ENCODE results near the gene DNAH17. TPM values are rescaled to one million over a fixed set of nuclear protein-coding genes. Genes with fewer than 3 reads are reported as not detected.

DNAH17 gene
- total RNA-seq, 1 experiment from 2014 or later, result 0.23 TPM

DNA sequence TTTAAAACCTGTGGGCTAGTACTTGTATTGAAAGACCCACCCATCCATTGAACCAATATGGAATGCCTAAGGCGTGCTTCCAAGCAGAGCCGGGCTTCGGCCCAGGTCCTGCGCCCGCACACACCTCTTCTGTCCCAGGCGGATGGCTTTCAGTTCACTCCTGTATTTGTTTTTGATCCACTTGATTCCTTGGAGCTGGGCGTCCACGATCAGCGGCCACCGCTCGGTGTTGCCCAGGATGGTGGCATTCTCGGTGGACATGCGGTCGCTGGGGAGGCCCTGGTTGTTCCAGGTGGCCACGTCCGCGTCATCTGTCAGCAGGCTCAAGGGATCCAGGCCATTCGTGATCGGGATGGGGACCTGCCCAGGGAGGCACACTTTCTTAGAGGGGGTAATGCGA lies 122.8 kb downstream of the DNAH17 start:
- no peak overlapping the region for H3K4me3 ChIP-seq (ENCODE audit: low read depth, low read length)
- intact Hi-C loops (cut with micrococcal nuclease; ENCODE audit: unreplicated experiment), result no loop called here
- Mint-ChIP-seq H3K4me1 (ENCODE audit: low read depth, unreplicated experiment) (no peaks in the 10 kb centered on the region), H3K36me3 (ENCODE audit: insufficient read depth, unreplicated experiment) (no peaks in the 10 kb centered on the region), H3K27ac (ENCODE audit: unreplicated experiment) (no peak overlapping the region), H3K27me3 (ENCODE audit: insufficient read depth, unreplicated experiment) (no peaks in the 10 kb centered on the region), H3K9me3 (ENCODE audit: unreplicated experiment) (no peaks in the 10 kb centered on the region), H3K4me3 (ENCODE audit: unreplicated experiment) (no peak overlapping the region)
- ChIA-PET CTCF (interaction anchor here (1.6 kb wide), 1 partner anchor 33 kb away, joined by 3 read pairs; no protein-coding TSS in a partner anchor), POLR2A (no interaction called here)
- no peaks in the 10 kb centered on the region for H3K9me3 ChIP-seq
- no peaks in the 10 kb centered on the region for H3K4me1 ChIP-seq
- no peaks in the 10 kb centered on the region for H3K36me3 ChIP-seq (ENCODE audit: control insufficient read depth, insufficient read depth, low read length)
- TF ChIP-seq, protein P1, sequence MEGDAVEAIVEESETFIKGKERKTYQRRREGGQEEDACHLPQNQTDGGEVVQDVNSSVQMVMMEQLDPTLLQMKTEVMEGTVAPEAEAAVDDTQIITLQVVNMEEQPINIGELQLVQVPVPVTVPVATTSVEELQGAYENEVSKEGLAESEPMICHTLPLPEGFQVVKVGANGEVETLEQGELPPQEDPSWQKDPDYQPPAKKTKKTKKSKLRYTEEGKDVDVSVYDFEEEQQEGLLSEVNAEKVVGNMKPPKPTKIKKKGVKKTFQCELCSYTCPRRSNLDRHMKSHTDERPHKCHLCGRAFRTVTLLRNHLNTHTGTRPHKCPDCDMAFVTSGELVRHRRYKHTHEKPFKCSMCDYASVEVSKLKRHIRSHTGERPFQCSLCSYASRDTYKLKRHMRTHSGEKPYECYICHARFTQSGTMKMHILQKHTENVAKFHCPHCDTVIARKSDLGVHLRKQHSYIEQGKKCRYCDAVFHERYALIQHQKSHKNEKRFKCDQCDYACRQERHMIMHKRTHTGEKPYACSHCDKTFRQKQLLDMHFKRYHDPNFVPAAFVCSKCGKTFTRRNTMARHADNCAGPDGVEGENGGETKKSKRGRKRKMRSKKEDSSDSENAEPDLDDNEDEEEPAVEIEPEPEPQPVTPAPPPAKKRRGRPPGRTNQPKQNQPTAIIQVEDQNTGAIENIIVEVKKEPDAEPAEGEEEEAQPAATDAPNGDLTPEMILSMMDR (IDR thresholded peaks at IDR 0.05; ENCODE audit: insufficient read depth in 1 of 2, low read depth in 1 of 2, low read length in 1 of 2, severe bottlenecking in 1 of 2, unreplicated experiment in 1 of 2), result no peak
- H3K27me3 ChIP-seq (replicated peaks; ENCODE audit: control insufficient read depth, insufficient read depth, low read length), result no peaks in the 10 kb centered on the region
- DNase-seq, result no peak
- BruUV-seq (replicated peaks), result no TSS peak

DNA sequence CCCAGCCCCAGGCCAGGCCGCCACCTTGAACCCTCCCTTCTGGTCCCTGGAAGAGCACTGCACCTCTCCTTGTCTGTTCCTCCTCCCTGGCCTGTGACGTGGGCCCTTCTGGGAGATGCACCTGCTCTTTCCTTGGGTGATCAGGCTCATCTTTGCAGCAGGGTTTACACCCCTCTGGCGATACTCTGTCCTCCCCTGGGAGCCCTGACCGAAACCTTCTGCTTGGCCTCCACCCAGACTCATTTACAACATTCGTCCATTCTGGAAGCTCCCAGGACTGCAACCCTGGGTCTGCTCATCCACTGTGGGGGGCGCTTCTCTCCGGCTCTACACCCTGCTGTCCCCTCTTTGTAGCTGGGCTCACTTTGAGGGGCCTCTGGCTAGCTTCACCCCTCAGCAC lies 125.4 kb downstream of the DNAH17 start:
- DNase-seq, result no peak
- ChIA-PET POLR2A (no interaction called here), CTCF (no interaction called here)
- Histone ChIP-seq H3K9me3 (peaks cover 4% of the 10 kb centered on the region; the same call in 1 of the 2 replicates), H3K27me3 (replicated peaks; ENCODE audit: control insufficient read depth, insufficient read depth, low read length) (no peaks in the 10 kb centered on the region), H3K4me3 (ENCODE audit: low read depth, low read length) (no peak overlapping the region), H3K4me1 (no peaks in the 10 kb centered on the region), H3K36me3 (ENCODE audit: control insufficient read depth, insufficient read depth, low read length) (no peaks in the 10 kb centered on the region)
- Mint-ChIP-seq H3K4me1 (ENCODE audit: low read depth, unreplicated experiment) (no peaks in the 10 kb centered on the region), H3K9me3 (ENCODE audit: unreplicated experiment) (no peaks in the 10 kb centered on the region), H3K27ac (ENCODE audit: unreplicated experiment) (peak overlapping the region; percentile 45), H3K27me3 (ENCODE audit: insufficient read depth, unreplicated experiment) (no peaks in the 10 kb centered on the region), H3K36me3 (ENCODE audit: insufficient read depth, unreplicated experiment) (no peaks in the 10 kb centered on the region), H3K4me3 (ENCODE audit: unreplicated experiment) (no peak overlapping the region)
- BruUV-seq (replicated peaks), result no TSS peak
- TF ChIP-seq, protein P1 (IDR thresholded peaks at IDR 0.05; ENCODE audit: insufficient read depth in 1 of 2, low read depth in 1 of 2, low read length in 1 of 2, severe bottlenecking in 1 of 2, unreplicated experiment in 1 of 2), result no peak
- intact Hi-C loops (cut with micrococcal nuclease; ENCODE audit: unreplicated experiment), result no loop called here

DNA sequence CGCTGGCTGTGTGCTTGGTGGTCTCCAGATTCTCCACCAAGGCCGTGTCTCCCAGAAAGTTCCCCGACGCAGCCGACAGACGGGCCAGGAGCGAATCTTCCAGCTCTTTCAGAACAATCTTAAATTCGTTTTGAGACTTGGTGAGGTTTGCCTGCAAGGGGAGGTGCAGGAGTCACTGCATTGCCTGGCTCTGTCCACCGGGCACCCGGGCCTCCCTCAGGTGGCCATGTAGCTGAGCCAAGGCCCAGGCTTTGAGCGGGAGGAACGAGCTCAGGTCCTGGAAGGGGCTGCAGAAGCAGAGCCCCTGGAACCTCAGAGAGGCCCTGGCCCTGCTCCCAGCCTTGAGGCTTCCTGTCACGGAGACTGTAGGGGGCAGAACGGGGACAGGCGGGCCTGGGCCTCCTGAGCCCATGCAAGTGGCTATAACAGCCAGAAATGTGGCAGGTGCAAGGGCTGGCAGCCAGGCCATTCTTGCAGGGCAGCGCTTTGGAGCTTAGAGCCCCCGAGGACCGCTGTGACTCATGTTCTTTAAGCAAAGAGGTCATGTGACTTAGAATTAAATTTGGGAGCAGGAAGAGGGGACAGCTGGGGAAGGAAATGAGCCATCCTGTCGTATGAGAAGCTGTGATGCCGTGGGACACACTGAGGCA lies 126.4 kb downstream of the DNAH17 start:
- no peaks in the 10 kb centered on the region for H3K4me1 Mint-ChIP-seq (ENCODE audit: low read depth, unreplicated experiment)
- H3K4me1 ChIP-seq, result no peaks in the 10 kb centered on the region
- H3K4me3 ChIP-seq (ENCODE audit: low read depth, low read length), result no peak overlapping the region
- intact Hi-C loops (cut with micrococcal nuclease; ENCODE audit: unreplicated experiment), result no loop called here
- H3K36me3 ChIP-seq (ENCODE audit: control insufficient read depth, insufficient read depth, low read length), result no peaks in the 10 kb centered on the region
- no peaks in the 10 kb centered on the region for H3K27me3 ChIP-seq (replicated peaks; ENCODE audit: control insufficient read depth, insufficient read depth, low read length)
- peaks cover 4% of the 10 kb centered on the region for H3K36me3 Mint-ChIP-seq (ENCODE audit: insufficient read depth, unreplicated experiment)
- no peak for DNase-seq
- TF ChIP-seq, protein P1 (IDR thresholded peaks at IDR 0.05; ENCODE audit: insufficient read depth in 1 of 2, low read depth in 1 of 2, low read length in 1 of 2, severe bottlenecking in 1 of 2, unreplicated experiment in 1 of 2), result no peak
- no peaks in the 10 kb centered on the region for H3K27me3 Mint-ChIP-seq (ENCODE audit: insufficient read depth, unreplicated experiment)
- no TSS peak for BruUV-seq (replicated peaks)
- peaks cover 4% of the 10 kb centered on the region; the same call in 1 of the 2 replicates for H3K9me3 ChIP-seq
- no peaks in the 10 kb centered on the region for H3K9me3 Mint-ChIP-seq (ENCODE audit: unreplicated experiment)
- no peak overlapping the region for H3K27ac Mint-ChIP-seq (ENCODE audit: unreplicated experiment)
- H3K4me3 Mint-ChIP-seq (ENCODE audit: unreplicated experiment), result no peak overlapping the region
- ChIA-PET POLR2A (no interaction called here), CTCF (no interaction called here)
